Measurements from ENCODE around the gene RNF225. TPM values are rescaled to one million over a fixed set of nuclear protein-coding genes. Genes with fewer than 3 reads are reported as not detected.
A peak's percentile ranks its signal among the peaks of the same experiment; 100 is the strongest.
"Not testable (repeated sequence)": the region's sequence is repeated elsewhere in the genome, so short reads cannot be mapped to it uniquely, and the experiment has no call there.

Gene RNF225
- polyA plus RNA-seq, 3 donors: not detected

DNA sequence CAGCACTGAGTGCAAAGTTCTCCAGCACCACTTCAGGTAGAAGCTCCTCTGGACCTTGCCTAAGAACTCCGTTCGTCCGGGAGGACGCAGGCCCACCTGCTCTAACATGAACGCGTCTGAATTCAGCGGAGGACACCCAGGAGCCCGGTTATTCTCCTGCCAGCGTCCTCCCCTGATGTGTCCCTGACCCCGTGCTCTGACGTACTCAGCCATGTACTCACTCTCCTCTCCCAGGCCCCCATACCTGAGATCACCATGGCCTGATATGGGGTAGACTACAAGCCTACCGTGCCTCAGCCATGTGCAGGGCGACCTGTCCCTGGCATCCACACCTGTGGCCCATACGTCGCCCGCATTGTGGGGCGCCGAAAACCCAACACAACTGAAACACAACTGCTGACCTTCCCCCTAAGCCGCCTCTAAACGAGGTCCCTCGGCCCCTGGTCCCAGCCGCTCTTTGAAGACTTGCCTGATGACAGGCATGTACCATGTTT lies 12.2 kb downstream of the RNF225 start:
- no peak for DNase-seq

DNA sequence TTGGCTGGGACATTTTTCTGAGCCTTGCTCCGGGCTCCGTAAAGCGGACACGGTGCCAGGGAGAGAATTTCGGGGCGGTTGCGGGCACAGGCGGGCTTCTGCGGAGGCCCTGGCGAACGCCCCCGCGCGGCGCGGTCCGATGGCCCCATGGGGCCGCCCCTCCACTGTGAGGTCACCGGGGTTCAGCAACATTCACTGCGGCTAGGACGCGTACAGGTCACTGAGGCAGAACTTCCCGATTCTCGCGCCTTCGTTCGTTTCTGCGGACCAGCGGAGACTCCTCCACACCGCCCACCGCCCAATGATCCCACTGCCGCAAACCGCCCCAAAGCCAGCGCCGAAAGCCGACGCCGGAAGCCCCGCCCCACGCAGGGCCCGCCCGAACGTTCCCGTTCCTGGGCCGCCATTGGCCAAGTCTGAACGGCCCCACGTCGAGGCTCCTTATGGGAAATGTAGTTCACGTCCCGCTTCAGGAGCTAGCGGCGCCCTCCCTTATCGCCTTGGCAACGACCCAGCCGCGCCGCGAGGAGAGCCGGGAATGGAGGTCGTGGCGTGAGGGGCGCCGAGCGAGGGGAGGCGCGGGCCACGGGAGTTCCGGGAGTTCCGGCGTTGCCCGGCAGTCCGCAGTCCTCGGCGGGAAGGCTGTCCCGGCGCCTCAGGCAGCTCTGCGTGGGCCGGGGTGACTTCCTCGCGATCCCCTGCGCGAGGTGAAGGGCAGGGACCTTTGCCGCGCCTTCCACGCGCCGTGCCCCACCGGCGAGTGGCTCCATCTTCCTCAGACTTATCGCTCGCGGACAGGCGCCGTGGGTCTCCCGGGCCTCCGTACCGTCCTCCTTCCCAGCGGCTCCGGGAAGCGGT lies 12.9 kb downstream of the RNF225 start, which contains the start of gene ZNF584:
ZNF584 (plus strand) TSS at position 498 of the 858 bp plus-strand sequence. CDS start 499 bp downstream, outside the sequence.
- DNase-seq: peak; percentile 97

DNA sequence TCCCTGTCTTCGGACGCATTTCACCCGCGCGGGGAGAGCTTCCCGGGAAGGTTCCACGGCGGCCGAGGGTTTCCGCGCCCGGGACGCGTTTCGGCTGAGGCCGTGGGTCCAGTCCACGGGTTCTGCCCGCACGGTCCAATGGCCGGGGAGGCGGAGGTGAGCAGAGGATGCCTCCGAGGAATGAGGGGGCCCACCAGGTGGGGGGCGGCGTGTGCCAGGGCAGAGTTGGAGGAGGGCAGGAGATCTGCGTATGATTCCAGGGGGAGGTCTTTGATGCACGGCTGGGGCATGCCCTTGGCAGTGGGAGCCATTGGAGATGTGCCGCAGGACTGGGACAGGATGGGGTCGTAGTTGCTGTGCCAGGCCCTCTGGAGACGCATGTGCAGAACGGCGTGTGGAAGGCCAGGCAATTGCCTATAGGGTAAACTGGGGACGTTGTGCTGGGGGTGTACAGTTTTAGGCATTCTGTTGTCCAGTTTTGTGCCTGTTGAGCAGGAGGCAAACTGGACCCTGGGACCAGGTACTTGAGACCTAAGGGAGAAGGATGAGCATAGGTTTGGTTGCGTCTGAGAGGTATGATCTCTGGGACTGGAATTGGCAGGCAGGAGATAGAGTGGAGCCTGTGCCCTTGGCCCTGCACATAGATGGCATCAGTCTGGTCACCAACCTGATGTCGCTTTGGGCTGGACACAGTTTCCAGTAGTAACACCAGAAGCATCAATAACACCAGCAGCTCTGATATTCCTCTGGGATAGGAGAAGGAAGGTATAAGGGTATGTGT lies 13.7 kb downstream of the RNF225 start:
- no peak for DNase-seq

DNA sequence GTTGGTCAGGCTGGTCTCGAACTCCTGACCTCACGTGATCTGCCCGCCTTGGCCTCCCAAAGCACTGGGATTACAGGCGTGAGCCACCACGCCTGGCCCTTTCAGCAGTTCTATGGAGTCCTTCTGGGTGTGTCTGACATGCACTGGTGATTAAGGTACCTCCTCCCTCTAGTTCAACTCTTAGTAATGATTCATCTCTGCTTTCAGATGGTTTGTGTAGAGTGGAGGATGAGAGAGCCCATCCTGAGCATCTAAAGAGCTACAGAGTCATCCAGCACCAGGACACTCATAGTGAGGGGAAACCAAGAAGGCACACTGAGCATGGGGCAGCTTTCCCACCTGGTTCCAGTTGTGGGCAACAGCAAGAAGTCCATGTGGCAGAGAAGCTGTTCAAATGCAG lies 21.1 kb downstream of the RNF225 start:
- DNase-seq: no peak

DNA sequence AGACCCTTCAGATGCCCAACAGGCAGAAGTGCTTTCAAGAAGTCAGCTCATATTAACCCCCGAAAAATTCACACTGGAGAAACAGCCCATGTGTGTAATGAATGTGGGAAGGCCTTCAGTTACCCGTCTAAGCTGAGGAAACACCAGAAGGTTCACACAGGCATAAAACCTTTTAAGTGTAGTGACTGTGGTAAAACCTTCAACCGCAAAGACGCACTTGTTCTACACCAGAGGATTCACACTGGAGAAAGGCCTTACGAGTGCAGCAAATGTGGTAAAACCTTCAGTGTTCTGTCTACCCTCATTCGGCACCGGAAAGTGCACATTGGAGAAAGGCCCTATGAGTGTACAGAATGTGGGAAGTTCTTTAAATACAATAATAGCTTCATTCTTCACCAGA lies 21.6 kb downstream of the RNF225 start:
- DNase-seq: no peak

DNA sequence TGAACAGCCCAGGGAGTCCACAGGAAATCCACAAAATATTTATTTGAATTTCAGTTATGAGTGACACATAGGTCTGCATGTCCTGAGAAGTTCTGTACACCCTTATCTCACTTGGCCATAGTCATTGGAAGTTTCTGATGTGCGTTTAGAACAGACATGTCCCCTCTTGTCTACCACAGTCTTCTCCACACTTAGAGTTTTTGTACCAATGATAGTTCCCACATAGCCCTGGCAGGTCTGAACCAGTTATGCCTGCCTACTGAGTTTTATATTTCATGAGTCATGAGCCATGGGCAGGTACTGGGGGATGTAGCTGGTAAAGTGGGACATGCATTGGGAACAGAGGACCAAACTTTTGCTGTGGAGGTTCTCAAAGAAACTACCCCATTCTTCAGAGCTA lies 33.2 kb downstream of the RNF225 start:
- DNase-seq: no peak

DNA sequence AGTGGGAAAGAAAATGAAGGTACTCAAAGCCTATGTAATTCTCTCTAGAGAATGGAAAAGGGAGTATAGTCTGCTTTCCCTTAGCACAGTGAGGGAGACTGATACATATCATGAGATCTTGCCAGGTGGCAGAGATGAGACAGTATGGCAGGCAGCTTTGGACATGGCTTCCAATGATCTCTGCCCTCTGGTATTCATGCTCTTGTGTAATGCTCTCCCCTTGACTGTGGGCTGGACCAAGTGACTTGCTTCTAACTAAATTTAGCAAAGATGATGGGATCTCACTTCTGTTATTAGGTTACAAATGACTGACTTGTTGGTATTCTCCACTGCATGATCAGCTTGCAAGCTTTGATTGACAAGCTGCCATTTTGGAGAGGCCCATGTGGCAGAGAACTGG lies 34.3 kb downstream of the RNF225 start:
- no peak for DNase-seq

DNA sequence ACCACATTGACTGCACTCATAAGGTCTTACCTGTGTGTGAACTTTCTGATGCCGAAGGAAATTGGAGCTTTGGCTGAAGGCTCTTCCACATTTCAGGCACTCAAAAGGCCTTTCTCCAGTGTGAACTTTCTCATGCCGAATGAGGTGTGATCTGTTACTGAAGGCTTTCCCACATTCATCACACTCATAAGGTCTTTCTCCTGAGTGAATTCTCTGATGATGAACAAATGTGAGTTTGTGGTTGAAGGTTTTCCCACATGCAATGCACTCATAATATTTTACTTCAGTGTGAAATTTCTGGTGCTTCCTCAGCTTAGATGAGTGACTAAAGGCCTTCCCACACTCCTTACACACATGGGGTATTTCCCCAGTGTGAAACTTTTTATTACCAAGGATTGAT lies 38.8 kb downstream of the RNF225 start:
- DNase-seq: no peak

DNA sequence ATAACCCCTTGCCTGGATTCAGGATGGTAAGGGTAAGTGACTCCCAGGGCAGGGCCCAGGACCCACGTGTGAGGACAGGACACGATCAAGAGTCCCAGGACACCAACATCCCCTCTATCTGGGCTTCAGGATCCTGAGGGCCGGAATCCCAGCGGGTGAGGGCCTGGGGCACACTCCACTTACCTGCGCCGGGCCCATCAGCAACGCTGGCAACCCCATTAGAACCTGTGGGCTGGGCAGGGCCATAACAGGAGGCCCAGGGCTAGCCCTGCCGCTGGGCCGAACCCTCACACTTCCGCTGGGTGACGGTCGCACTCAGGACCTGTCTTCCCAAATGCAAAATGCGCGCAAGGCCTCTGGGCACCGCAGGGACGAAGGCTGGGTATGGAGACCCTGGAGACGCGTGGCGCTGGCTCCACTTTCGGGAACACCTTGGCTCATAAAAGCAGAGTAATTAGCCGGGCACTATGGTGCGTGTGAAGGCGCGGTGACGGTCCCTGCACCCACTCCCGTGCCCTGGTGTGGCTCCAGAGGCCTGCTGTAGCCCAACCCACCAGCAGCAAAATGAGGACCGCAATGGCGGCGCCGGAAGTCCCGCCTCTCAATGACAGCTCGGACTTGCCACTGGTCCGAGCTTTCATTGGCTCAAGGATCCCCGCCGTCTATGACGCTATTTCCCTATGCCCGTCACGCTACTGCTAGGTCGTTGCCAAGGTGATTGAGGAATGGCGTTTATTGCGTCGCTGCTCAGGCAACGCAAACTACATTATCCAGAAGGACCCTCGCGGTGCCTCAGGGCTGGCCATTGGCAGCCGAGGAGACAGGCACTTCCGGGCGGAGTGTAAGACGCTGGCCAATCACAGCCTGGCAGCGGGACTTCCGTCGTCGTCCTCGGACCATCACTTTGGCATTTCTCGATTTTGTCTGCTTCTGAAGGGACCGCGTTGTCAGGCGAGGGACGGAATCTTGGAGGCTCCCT lies 44.4 kb downstream of the RNF225 start, which contains the start of gene ZNF132:
ZNF132 (minus strand) TSS at position 578 of the 979 bp plus-strand sequence; CDS start at position 246, 332 bp downstream.
- peak; percentile 100 for DNase-seq

DNA sequence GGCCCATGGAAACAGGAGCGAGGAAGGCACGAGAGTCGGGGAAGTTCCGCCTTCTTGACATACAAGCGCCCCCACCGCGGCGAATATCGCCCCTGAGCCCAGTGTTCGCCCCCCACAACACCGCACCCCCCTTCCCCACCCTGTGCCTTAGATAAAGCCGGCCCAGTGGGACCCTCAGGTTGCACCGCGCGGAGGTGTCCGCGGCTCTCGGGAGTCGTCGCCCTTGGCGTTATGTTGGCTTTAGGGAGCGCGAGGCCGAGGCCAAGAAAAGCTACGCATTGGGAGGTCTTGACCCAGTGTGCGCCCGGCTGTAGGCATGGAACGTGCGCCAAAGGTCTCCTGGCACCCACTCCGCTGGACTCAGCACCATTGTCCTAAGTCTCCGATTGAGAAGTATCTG lies 45.1 kb downstream of the RNF225 start:
- DNase-seq: no peak

DNA sequence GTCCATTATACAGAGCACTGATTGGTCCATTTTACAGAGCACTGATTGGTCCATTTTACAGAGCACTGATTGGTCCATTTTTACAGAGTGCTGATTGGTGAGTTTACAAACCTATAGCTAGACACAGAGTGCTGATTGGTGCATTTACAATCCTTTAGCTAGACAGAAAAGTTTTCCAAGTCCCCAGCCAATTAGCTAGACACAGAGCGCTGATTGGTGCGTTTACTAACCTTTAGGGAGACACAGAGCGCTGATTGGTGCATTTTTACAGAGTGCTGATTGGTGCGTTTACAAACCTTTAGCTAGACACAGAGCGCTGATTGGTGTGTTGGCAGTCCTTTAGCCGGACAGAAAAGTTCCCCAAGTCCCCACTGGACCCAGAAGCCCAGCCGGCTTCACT lies 47.5 kb downstream of the RNF225 start:
- not testable (repeated sequence) for DNase-seq

Other genes starting within 250 kb of the RNF225 start
- gene ZNF329, start 244.9 kb upstream of the RNF225 start, polyA plus RNA-seq (ENCODE audit: insufficient read length in 3 of 3): 10 to 100 TPM; 21.9 to 23.4 (median 22.0) TPM
- 10 to 100 TPM; 19.1 to 24.9 (median 23.8) TPM for gene ZNF274, start 212.6 kb upstream of the RNF225 start, polyA plus RNA-seq (ENCODE audit: insufficient read length in 3 of 3)
- 10 to 100 TPM; 34.2 to 47.5 (median 44.4) TPM for gene ZNF544, start 166.7 kb upstream of the RNF225 start, polyA plus RNA-seq (ENCODE audit: insufficient read length in 3 of 3)
- gene ZNF8, start 116.7 kb upstream of the RNF225 start, polyA plus RNA-seq (ENCODE audit: insufficient read length in 3 of 3): 10 to 100 TPM in 2 of 3 donors, 1 to 10 TPM in 1; 6.6 to 10.7 (median 10.5) TPM
- gene ERVK3-1, start 90.3 kb upstream of the RNF225 start, polyA plus RNA-seq (ENCODE audit: insufficient read length in 3 of 3): 10 to 100 TPM; 53.5 to 61.2 (median 59.1) TPM
- gene ZSCAN22, start 68.7 kb upstream of the RNF225 start, polyA plus RNA-seq (ENCODE audit: insufficient read length in 3 of 3): 1 to 10 TPM; 3.8 to 4.1 (median 4.0) TPM
- 1 to 10 TPM; 1.6 to 2.1 (median 2.0) TPM for gene A1BG, start 42.2 kb upstream of the RNF225 start, polyA plus RNA-seq (ENCODE audit: insufficient read length in 3 of 3)
- 1 to 10 TPM; 5.0 to 7.1 (median 5.5) TPM for gene ZNF497, start 32.9 kb upstream of the RNF225 start, polyA plus RNA-seq (ENCODE audit: insufficient read length in 3 of 3)
- gene ZNF837, start 14.6 kb upstream of the RNF225 start, polyA plus RNA-seq (ENCODE audit: insufficient read length in 3 of 3): 1 to 10 TPM; 5.6 to 6.2 (median 5.8) TPM
- 1,000 to 10,000 TPM in 2 of 3 donors, 100 to 1,000 TPM in 1; 960 to 1,160 (median 1,095) TPM for gene RPS5, start 8.4 kb upstream of the RNF225 start, polyA plus RNA-seq (ENCODE audit: insufficient read length in 3 of 3)
- 10 to 100 TPM; 13.2 to 16.5 (median 13.9) TPM for gene ZNF584, start 13.0 kb downstream of the RNF225 start, polyA plus RNA-seq (ENCODE audit: insufficient read length in 3 of 3)
- gene ZNF132, start 44.5 kb downstream of the RNF225 start, polyA plus RNA-seq (ENCODE audit: insufficient read length in 3 of 3): 10 to 100 TPM; 13.6 to 16.7 (median 15.1) TPM
- 1 to 10 TPM; 7.2 to 7.6 (median 7.2) TPM for gene ZNF324B, start 56.0 kb downstream of the RNF225 start, polyA plus RNA-seq (ENCODE audit: insufficient read length in 3 of 3)
- gene ZNF324, start 71.4 kb downstream of the RNF225 start, polyA plus RNA-seq (ENCODE audit: insufficient read length in 3 of 3): 10 to 100 TPM; 10.0 to 13.4 (median 11.0) TPM
- 10 to 100 TPM; 17.3 to 23.4 (median 19.3) TPM for gene ZNF446, start 80.7 kb downstream of the RNF225 start, polyA plus RNA-seq (ENCODE audit: insufficient read length in 3 of 3)
- gene SLC27A5, start 116.3 kb downstream of the RNF225 start, polyA plus RNA-seq (ENCODE audit: insufficient read length in 3 of 3): 10 to 100 TPM; 13.3 to 13.8 (median 13.6) TPM
- gene ZBTB45, start 124.2 kb downstream of the RNF225 start, polyA plus RNA-seq (ENCODE audit: insufficient read length in 3 of 3): 10 to 100 TPM; 14.5 to 19.1 (median 16.1) TPM
- gene TRIM28, start 148.4 kb downstream of the RNF225 start, polyA plus RNA-seq (ENCODE audit: insufficient read length in 3 of 3): 100 to 1,000 TPM; 644 to 816 (median 758) TPM
- gene CHMP2A, start 159.4 kb downstream of the RNF225 start, polyA plus RNA-seq (ENCODE audit: insufficient read length in 3 of 3): 100 to 1,000 TPM; 117 to 136 (median 126) TPM
- gene UBE2M, start 163.0 kb downstream of the RNF225 start, polyA plus RNA-seq (ENCODE audit: insufficient read length in 3 of 3): 100 to 1,000 TPM in 1 of 3 donors, 10 to 100 TPM in 2; 90.2 to 109 (median 97.5) TPM
- gene MZF1, start 177.7 kb downstream of the RNF225 start, polyA plus RNA-seq (ENCODE audit: insufficient read length in 3 of 3): 10 to 100 TPM; 31.0 to 59.2 (median 54.2) TPM